ENCODE measurements around the gene TPCN1.

TPCN1 gene

GRCh38 chr12:113242560-113242959 is 21.3 kb downstream of the TPCN1 start:
- no peak for DNase-seq

- no peak for DNase-seq
Observed at GRCh38 chr12:113244047-113244460, 22.8 kb downstream of the TPCN1 start.

GRCh38 chr12:113244478-113244958 is 23.3 kb downstream of the TPCN1 start:
- no peak for DNase-seq

- DNase-seq, result no peak
Observed at GRCh38 chr12:113245695-113246477, 24.6 kb downstream of the TPCN1 start.

GRCh38 chr12:113246478-113247122 is 25.3 kb downstream of the TPCN1 start:
- DNase-seq, result no peak

- DNase-seq, result peak in 1 of 2 donors; percentile 15
Observed at GRCh38 chr12:113247123-113248050, 26.1 kb downstream of the TPCN1 start.

GRCh38 chr12:113248051-113248825 is 27.0 kb downstream of the TPCN1 start:
- no peak for DNase-seq

- no peak for DNase-seq
Observed at GRCh38 chr12:113248842-113249435, 27.7 kb downstream of the TPCN1 start.

- DNase-seq, result no peak
Observed at GRCh38 chr12:113249546-113249945, 28.3 kb downstream of the TPCN1 start.

GRCh38 chr12:113250045-113250444 is 28.8 kb downstream of the TPCN1 start:
- DNase-seq, result no peak

- DNase-seq, result no peak
Observed at GRCh38 chr12:113251404-113252070, 30.3 kb downstream of the TPCN1 start.

GRCh38 chr12:113252494-113252893 is 31.2 kb downstream of the TPCN1 start:
- no peak for DNase-seq

GRCh38 chr12:113253532-113254285 is 32.4 kb downstream of the TPCN1 start:
- no peak for DNase-seq

GRCh38 chr12:113254298-113254697 is 33.0 kb downstream of the TPCN1 start:
- no peak for DNase-seq

- no peak for DNase-seq
Observed at GRCh38 chr12:113257564-113257963, 36.3 kb downstream of the TPCN1 start.

GRCh38 chr12:113260127-113260526 is 38.9 kb downstream of the TPCN1 start:
- DNase-seq, result no peak

GRCh38 chr12:113260636-113261300 is 39.5 kb downstream of the TPCN1 start:
- no peak for DNase-seq

GRCh38 chr12:113261847-113262470 is 40.7 kb downstream of the TPCN1 start:
- DNase-seq, result peak in 1 of 2 donors; percentile 17

GRCh38 chr12:113262710-113263109 is 41.4 kb downstream of the TPCN1 start:
- DNase-seq, result no peak

Measured in CD4-positive, alpha-beta T cell treated with Interleukin-1 beta for 1 hour (primary cell).